ENCODE data around the gene TTC33. TPM values are rescaled to one million over a fixed set of nuclear protein-coding genes. Genes with fewer than 3 reads are reported as not detected.

Gene TTC33
- total and polyA plus RNA-seq, 2 of the 13 experiments (the other 11 are each of a cell fraction or from before 2014, with no cell fraction given) = 4.5 to 20.0 TPM

GRCh38 chr5:40634154-40634553, 121.6 kb downstream of the TTC33 start (continued):
- TF ChIP-seq TFDP1 (CRISPR knock-in tag; IDR thresholded peaks at IDR 0.05; ENCODE audit: borderline replicate concordance) = no peak
- no peak for TF ChIP-seq SNAPC2 (CRISPR knock-in tag; IDR thresholded peaks at IDR 0.05)
- no peak for TF ChIP-seq ZNF607 (CRISPR knock-in tag; IDR thresholded peaks at IDR 0.05; ENCODE audit: borderline replicate concordance)
- TF ChIP-seq NR3C1 (CRISPR knock-in tag; IDR thresholded peaks at IDR 0.05) = no peak

DNA sequence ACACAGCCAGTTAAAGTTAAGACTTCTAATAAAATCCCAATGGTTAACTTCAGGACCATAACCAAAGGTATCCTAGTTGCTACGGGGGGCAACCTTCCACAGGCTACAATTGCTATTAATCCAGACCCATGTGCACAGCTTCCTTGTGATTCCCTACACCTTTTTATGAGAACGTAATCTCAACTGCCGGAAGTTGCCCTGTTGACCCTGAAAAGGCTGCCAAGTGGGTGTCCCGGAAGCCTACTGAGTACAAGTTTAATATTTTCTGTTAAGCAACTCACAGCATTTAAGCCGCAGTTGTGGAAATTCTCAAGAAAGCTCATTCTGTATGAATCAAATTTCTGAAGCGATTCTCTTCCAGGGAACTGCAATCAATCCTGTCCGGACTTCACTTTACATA, 124.5 kb downstream of the TTC33 start:
- WGBS (ENCODE audit: low lambda C conversion rate) = 43% methylated on average over 7 of the region's 7 CpGs
- no TSS peak for BruUV-seq (replicated peaks)
- FAIRE-seq (no peak), ATAC-seq (no peak), DNase-seq (ENCODE audit: low spot score) (no peak)
- Histone ChIP-seq H3K9ac (ENCODE audit: insufficient read depth, low read depth, low read length) (no peak overlapping the region), H3K27ac (ENCODE audit: extremely low read length, insufficient read depth, low read length) (no peak overlapping the region), H3K4me3 (replicated peaks in 1 of 3; ENCODE audit: insufficient read depth in 1 of 3, low read depth in 2 of 3, low read length in 3 of 3) (no peak overlapping the region), H3K4me1 (ENCODE audit: insufficient read depth, low read length) (no peaks in the 10 kb centered on the region), H3K79me2 (ENCODE audit: insufficient read depth, low read length) (no peaks in the 10 kb centered on the region), H3K4me2 (ENCODE audit: low read depth, low read length) (no peak overlapping the region), H4K20me1 (ENCODE audit: insufficient read depth, low read length) (no peaks in the 10 kb centered on the region), H3K27me3 (ENCODE audit: control insufficient read depth in 1 of 2, insufficient read depth in 2 of 2, low read length in 2 of 2) (no peaks in the 10 kb centered on the region), H3K36me3 (replicated peaks in 1 of 2; ENCODE audit: control insufficient read depth in 1 of 2, insufficient read depth in 2 of 2, low read length in 2 of 2) (no peaks in the 10 kb centered on the region), H3K9me3 (ENCODE audit: low read length) (no peaks in the 10 kb centered on the region), H2AFZ (ENCODE audit: low read length) (no peak overlapping the region)
- in situ Hi-C loops (cut with HindIII; ENCODE audit: extremely low pct_ligation_motif_present, low pct_unique_long_range_greater_than_20kb) = no loop called here
- intact Hi-C loops (cut with micrococcal nuclease; ENCODE audit: unreplicated experiment) = no loop called here
- CTCF ChIA-PET (ENCODE audit: low intra/inter-chr PET ratio, low total read pairs) = no interaction called here
- TF ChIP-seq RELA (CRISPR knock-in tag; IDR thresholded peaks at IDR 0.05) = no peak
- no peak for TF ChIP-seq ZNF775 (CRISPR knock-in tag; IDR thresholded peaks at IDR 0.05; ENCODE audit: borderline replicate concordance)
- POLR2A ChIA-PET = no interaction called here

- DNase-seq (ENCODE audit: low spot score) (no peak), ATAC-seq (no peak), FAIRE-seq (no peak)
- Histone ChIP-seq H3K4me3 (replicated peaks in 1 of 3; ENCODE audit: insufficient read depth in 1 of 3, low read depth in 2 of 3, low read length in 3 of 3) (no peak overlapping the region), H3K79me2 (ENCODE audit: insufficient read depth, low read length) (no peaks in the 10 kb centered on the region), H4K20me1 (ENCODE audit: insufficient read depth, low read length) (no peaks in the 10 kb centered on the region), H3K27ac (ENCODE audit: extremely low read length, insufficient read depth, low read length) (no peak overlapping the region), H3K36me3 (replicated peaks in 1 of 2; ENCODE audit: control insufficient read depth in 1 of 2, insufficient read depth in 2 of 2, low read length in 2 of 2) (no peaks in the 10 kb centered on the region), H3K4me1 (ENCODE audit: insufficient read depth, low read length) (no peaks in the 10 kb centered on the region), H3K27me3 (ENCODE audit: control insufficient read depth in 1 of 2, insufficient read depth in 2 of 2, low read length in 2 of 2) (no peaks in the 10 kb centered on the region), H3K9me3 (ENCODE audit: low read length) (no peaks in the 10 kb centered on the region), H3K4me2 (ENCODE audit: low read depth, low read length) (no peak overlapping the region), H2AFZ (ENCODE audit: low read length) (no peak overlapping the region), H3K9ac (ENCODE audit: insufficient read depth, low read depth, low read length) (no peak overlapping the region)
- in situ Hi-C loops (cut with HindIII; ENCODE audit: extremely low pct_ligation_motif_present, low pct_unique_long_range_greater_than_20kb) (no loop called here), intact Hi-C loops (cut with micrococcal nuclease; ENCODE audit: unreplicated experiment) (no loop called here)
- POLR2A ChIA-PET = no interaction called here
- CTCF ChIA-PET (ENCODE audit: low intra/inter-chr PET ratio, low total read pairs) = no interaction called here
- BruUV-seq (replicated peaks) = no TSS peak
- no peak for TF ChIP-seq LCORL (IDR thresholded peaks at IDR 0.05)
- TF ChIP-seq LCORL (CRISPR knock-in tag; IDR thresholded peaks at IDR 0.05) = no peak
- TF ChIP-seq GTF2F1 (IDR thresholded peaks at IDR 0.05; ENCODE audit: low read length) = no peak
- TF ChIP-seq RARG (CRISPR knock-in tag; IDR thresholded peaks at IDR 0.05; ENCODE audit: low read depth) = no peak
- TF ChIP-seq ATAD3A (CRISPR knock-in tag; IDR thresholded peaks at IDR 0.05) = no peak
These were observed 125.6 kb downstream of the TTC33 start for GRCh38 chr5:40630126-40630525.
